Measurements from ENCODE around the gene PEX10.

PEX10 gene

GRCh38 chr1:2386636-2387611 is 25.4 kb downstream of the PEX10 start:
- no peak for DNase-seq

- no peak for DNase-seq
Measured at GRCh38 chr1:2385606-2386280, 26.6 kb downstream of the PEX10 start.

- no peak for DNase-seq
Measured at GRCh38 chr1:2384941-2385481, 27.4 kb downstream of the PEX10 start.

- no peak for DNase-seq
Measured at GRCh38 chr1:2384130-2384860, 28.1 kb downstream of the PEX10 start.

GRCh38 chr1:2383576-2383975 is 28.8 kb downstream of the PEX10 start:
- DNase-seq, result no peak

- no peak for DNase-seq
Measured at GRCh38 chr1:2382621-2383361, 29.6 kb downstream of the PEX10 start.

- peak; percentile 52 to 72 (median 67) for DNase-seq
Measured at GRCh38 chr1:2381741-2382620, 30.4 kb downstream of the PEX10 start.

- DNase-seq, result no peak
Measured at GRCh38 chr1:2380816-2381591, 31.4 kb downstream of the PEX10 start.

GRCh38 chr1:2379733-2380404 is 32.5 kb downstream of the PEX10 start:
- no peak for DNase-seq

- no peak for DNase-seq
Measured at GRCh38 chr1:2378956-2379732, 33.2 kb downstream of the PEX10 start.

- no peak for DNase-seq
Measured at GRCh38 chr1:2378441-2378851, 33.9 kb downstream of the PEX10 start.

GRCh38 chr1:2377751-2378440 is 34.5 kb downstream of the PEX10 start:
- DNase-seq, result no peak

- no peak for DNase-seq
Measured at GRCh38 chr1:2376931-2377672, 35.3 kb downstream of the PEX10 start.

GRCh38 chr1:2376261-2376741 is 36.1 kb downstream of the PEX10 start:
- no peak for DNase-seq

GRCh38 chr1:2375923-2376260 is 36.5 kb downstream of the PEX10 start:
- no peak for DNase-seq

- DNase-seq, result no peak
Measured at GRCh38 chr1:2375246-2375922, 37.0 kb downstream of the PEX10 start.
